Smooth muscle cell (in vitro differentiated cells): ENCODE data around the gene PFDN2. TPM values are rescaled to one million over a fixed set of nuclear protein-coding genes. Genes with fewer than 3 reads are reported as not detected.

Source experiments
- DNase-seq: peaks from one replicate; lab custom pipeline; 2025; ENCODE audit not compliant: unreplicated experiment; lab: John Stamatoyannopoulos, UW
- H2AFZ ChIP-seq: fragments of 200-600 bp; sonication (generic); 2 replicates; pipeline ENCODE4 v1.6.0; 2016; ENCODE audit warnings: antibody characterized with exemption, low read depth, mild to moderate bottlenecking
- H3F3A ChIP-seq: fragments of 200-600 bp; sonication (generic); 2 replicates; pipeline ENCODE4 v1.6.0; 2017; ENCODE audit warnings: antibody characterized with exemption, low read depth
- H3K27ac ChIP-seq: fragments of 200-600 bp; sonication (generic); 2 replicates; pipeline ENCODE4 v1.5.1; 2016; ENCODE audit warnings: low read depth, mild to moderate bottlenecking
- H3K27me3 ChIP-seq: fragments of 200-600 bp; sonication (generic); 2 replicates; pipeline ENCODE4 v1.6.1; 2016; ENCODE audit warnings: low read depth, mild to moderate bottlenecking
- H3K36me3 ChIP-seq: fragments of 200-600 bp; sonication (generic); 2 replicates; pipeline ENCODE4 v1.5.1; 2016; ENCODE audit warnings: low read depth
- H3K4me1 ChIP-seq: fragments of 200-600 bp; sonication (generic); 2 replicates; pipeline ENCODE4 v1.5.1; 2016; ENCODE audit warnings: low read depth
- H3K4me2 ChIP-seq: fragments of 200-600 bp; sonication (generic); 2 replicates; pipeline ENCODE4 v1.6.0; 2016; ENCODE audit warnings: mild to moderate bottlenecking
- H3K4me3 ChIP-seq: fragments of 200-600 bp; sonication (generic); 2 replicates; pipeline ENCODE4 v1.5.1; 2016; ENCODE audit warnings: mild to moderate bottlenecking
- H3K79me2 ChIP-seq: fragments of 200-600 bp; sonication (generic); 2 replicates; pipeline ENCODE4 v1.6.0; 2016; ENCODE audit warnings: low read depth, mild to moderate bottlenecking
- H3K9ac ChIP-seq: fragments of 200-600 bp; sonication (generic); 2 replicates; pipeline ENCODE4 v1.6.0; 2016; ENCODE audit warnings: low read depth
- H3K9me3 ChIP-seq: fragments of 200-600 bp; sonication (generic); replicated peaks from 2 replicates; pipeline ENCODE4 v1.5.1; 2016; ENCODE audit warnings: low read depth
- H4K20me1 ChIP-seq: fragments of 200-600 bp; sonication (generic); 2 replicates; pipeline ENCODE4 v1.6.0; 2016; ENCODE audit warnings: low read depth
- CTCF ChIP-seq: fragments of 200-600 bp; sonication (generic); IDR thresholded peaks from 2 replicates; pipeline ENCODE4 v1.5.1; 2017; ENCODE audit warnings: borderline replicate concordance, mild to moderate bottlenecking, antibody characterized with exemption; ENCODE audit not compliant: insufficient read depth, poor library complexity, severe bottlenecking
- WGBS: methylation state at CpG from one replicate; pipeline ENCODE4 v1.1.7; 2016; ENCODE audit warnings: low lambda C conversion rate; 5-methylcytosine and 5-hydroxymethylcytosine counted together
- polyA plus RNA-seq: library from polyadenylated mRNA; unstranded; fragments of >200 nt; fragmentation: Nextera tagmentation; extraction: Ambion mirVana; gene quantifications from 2 replicates; pipeline ENCODE4 v1.2.1, GENCODE V29; 2016
- total RNA-seq: library from RNA; depleted of rRNA; stranded (reverse); fragments of >200 nt; gene quantifications from 2 replicates; pipeline ENCODE4 v1.2.3, GENCODE V29; 2014

The PFDN2 gene
- total and polyA plus RNA-seq, 2 experiments from 2014 or later, result 82.0 to 139 TPM

- no peaks in the 10 kb centered on the region for H3K79me2 ChIP-seq
- no peaks in the 10 kb centered on the region for H3K36me3 ChIP-seq
- H3K9ac ChIP-seq, result peak overlapping the region; percentile 85
- H3K4me2 ChIP-seq, result peak overlapping the region; percentile 76
- peak overlapping the region; percentile 96 for H3K27ac ChIP-seq
- WGBS, result 16% methylated on average over 10 of the region's 10 CpGs
- H3K27me3 ChIP-seq, result no peaks in the 10 kb centered on the region
- DNase-seq, result no peak
- H3K4me3 ChIP-seq, result peak overlapping the region; percentile 8
- H3K4me1 ChIP-seq, result peaks cover 34% of the 10 kb centered on the region
- no peak for TF ChIP-seq CTCF
- no peak overlapping the region for H2AFZ ChIP-seq
- H3F3A ChIP-seq, result peaks cover 31% of the 10 kb centered on the region
- no peaks in the 10 kb centered on the region for H4K20me1 ChIP-seq
- H3K9me3 ChIP-seq, result no peaks in the 10 kb centered on the region
These were observed 33.9 kb downstream of the PFDN2 start for GRCh38 chr1:161083748-161084596.

- Histone ChIP-seq H4K20me1 (no peaks in the 10 kb centered on the region), H3K36me3 (no peaks in the 10 kb centered on the region), H3K27ac (peak overlapping the region; percentile 96), H3K27me3 (no peaks in the 10 kb centered on the region), H3K4me3 (no peak overlapping the region), H3F3A (peaks cover 31% of the 10 kb centered on the region), H3K79me2 (no peaks in the 10 kb centered on the region), H3K9ac (peak overlapping the region; percentile 85), H3K4me1 (peaks cover 34% of the 10 kb centered on the region), H3K4me2 (peak overlapping the region; percentile 76), H3K9me3 (no peaks in the 10 kb centered on the region), H2AFZ (no peak overlapping the region)
- DNase-seq, result peak; percentile 49
- no peak for TF ChIP-seq CTCF
- WGBS, result 18% methylated on average over 7 of the region's 8 CpGs
These were observed 34.7 kb downstream of the PFDN2 start for GRCh38 chr1:161082996-161083747.

- Histone ChIP-seq H3K4me2 (peak overlapping the region; percentile 42), H3K27ac (peak overlapping the region; percentile 96)
These were observed 35.4 kb downstream of the PFDN2 start for GRCh38 chr1:161082483-161082882.

More at GRCh38 chr1:161082483-161082882, 35.4 kb downstream of the PFDN2 start:
- Histone ChIP-seq H3K9ac (peak overlapping the region; percentile 83), H3F3A (peaks cover 31% of the 10 kb centered on the region), H3K9me3 (no peaks in the 10 kb centered on the region), H3K79me2 (no peaks in the 10 kb centered on the region), H3K4me3 (no peak overlapping the region), H4K20me1 (no peaks in the 10 kb centered on the region), H2AFZ (no peak overlapping the region), H3K4me1 (peaks cover 34% of the 10 kb centered on the region), H3K27me3 (no peaks in the 10 kb centered on the region), H3K36me3 (no peaks in the 10 kb centered on the region)
- 83% methylated on average over 2 of the region's 2 CpGs for WGBS
- DNase-seq, result no peak
- no peak for TF ChIP-seq CTCF
